ENCODE data around the gene PRELP.
"Not testable (repeated sequence)": the region's sequence is repeated elsewhere in the genome, so short reads cannot be mapped to it uniquely, and the experiment has no call there.

Gene PRELP

GRCh38 chr1:203475012-203475981, at the start of gene PRELP:
PRELP (plus strand) TSS chr1:203475806; CDS start chr1:203483185, 7,379 bp downstream.
- DNase-seq = no peak

- no peak for DNase-seq
These were observed 49.2 kb upstream of the PRELP start for GRCh38 chr1:203426366-203426765.

DNA sequence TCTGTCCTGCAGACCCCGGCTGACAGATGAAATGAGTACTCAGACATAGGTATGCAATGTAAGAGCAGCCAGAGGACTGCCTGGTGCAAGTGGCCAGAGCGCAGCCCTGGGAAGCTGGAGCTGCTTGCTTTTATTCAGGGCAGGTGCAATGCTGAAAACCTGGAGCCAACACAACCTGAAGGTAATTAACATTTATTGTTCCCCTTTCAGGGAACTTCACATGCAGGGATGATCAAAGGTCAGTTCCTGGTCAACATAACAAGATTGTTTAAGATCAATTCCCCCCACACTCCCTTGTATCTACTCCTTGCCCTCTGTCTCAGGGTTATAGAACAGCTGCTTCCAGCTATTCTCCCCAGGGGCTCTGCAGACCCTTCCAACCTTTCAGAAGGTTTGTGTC, 48.7 kb upstream of the PRELP start:
- DNase-seq = no peak

DNA sequence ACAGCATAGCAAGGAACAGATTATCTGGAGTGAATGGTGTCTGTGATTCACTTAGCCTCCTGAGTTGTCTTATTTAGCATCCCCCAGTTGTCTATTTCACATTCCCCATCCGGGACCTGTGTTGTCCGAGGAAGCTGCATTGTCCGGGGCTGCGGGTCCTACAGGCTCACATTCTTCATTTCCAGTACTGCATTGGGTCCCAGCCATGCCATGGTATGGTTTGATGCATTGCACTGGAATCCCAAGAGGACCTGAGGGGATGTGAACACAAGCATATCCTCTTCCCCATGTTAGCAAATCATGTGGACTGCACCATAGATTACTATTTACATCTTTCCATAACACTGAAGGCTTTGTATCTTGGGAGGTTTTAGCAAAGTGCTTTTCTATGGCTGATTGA, 48.2 kb upstream of the PRELP start:
- no peak for DNase-seq

DNA sequence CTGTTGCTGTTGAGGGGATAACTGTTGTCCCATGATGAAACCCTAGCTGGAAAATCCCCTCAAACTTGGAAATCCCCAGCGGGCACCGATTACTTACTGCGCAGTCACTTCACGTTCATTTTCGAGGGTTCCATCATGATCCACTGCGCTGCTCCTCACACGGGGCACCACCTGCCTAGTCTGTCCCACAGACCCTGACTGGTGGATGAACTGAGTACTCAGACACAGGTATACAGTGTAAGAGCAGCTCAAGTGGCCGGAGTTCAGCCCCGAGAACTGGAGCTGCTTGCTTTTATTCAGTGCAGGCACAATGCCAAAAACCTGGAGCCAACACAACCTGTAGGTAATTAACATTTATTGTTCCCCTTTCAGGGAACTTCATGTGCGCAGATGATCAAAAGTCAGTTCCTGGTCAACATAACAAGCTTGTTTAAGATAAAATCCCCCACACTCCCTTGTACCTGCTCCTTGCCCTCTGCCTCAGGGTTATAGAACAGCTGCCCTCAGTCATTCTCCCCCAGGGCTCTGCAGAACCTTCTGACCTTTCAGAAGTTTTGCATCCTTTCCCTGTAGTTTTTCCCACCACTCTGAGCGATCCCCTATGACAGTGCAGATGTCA, 46.5 kb upstream of the PRELP start:
- DNase-seq = no peak

GRCh38 chr1:203435615-203436014, 40.0 kb upstream of the PRELP start:
- DNase-seq = no peak

DNA sequence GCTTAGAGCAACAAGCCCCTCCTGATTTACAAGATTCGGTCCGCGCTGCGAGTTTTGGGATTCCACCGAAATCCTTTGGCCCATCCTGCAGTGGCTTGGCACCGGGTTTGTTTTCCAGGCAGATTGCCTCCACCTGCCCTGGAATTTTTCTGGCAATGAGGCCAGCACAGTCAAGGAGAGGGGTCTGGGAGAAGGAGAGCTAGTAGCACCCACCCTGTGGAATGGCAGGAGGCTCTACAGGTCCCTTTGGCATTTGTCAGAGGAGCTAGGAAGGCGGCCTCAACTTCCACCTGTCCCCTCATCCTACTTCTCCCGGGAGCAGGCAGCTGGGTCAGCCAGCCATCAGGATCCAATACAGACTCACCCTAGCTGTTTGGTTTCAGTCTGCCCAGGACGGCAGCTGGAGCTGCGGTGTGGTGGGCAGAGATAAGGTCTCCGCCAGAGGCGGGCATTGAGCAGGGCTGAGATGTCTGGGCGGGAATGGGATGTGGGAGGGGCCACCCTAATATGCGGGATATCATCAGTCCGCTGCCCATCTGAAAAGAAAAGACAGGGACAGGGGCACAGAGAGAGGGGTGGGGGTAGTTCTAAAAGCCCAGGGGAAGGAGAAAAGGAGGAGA, 37.8 kb upstream of the PRELP start:
- no peak for DNase-seq

DNA sequence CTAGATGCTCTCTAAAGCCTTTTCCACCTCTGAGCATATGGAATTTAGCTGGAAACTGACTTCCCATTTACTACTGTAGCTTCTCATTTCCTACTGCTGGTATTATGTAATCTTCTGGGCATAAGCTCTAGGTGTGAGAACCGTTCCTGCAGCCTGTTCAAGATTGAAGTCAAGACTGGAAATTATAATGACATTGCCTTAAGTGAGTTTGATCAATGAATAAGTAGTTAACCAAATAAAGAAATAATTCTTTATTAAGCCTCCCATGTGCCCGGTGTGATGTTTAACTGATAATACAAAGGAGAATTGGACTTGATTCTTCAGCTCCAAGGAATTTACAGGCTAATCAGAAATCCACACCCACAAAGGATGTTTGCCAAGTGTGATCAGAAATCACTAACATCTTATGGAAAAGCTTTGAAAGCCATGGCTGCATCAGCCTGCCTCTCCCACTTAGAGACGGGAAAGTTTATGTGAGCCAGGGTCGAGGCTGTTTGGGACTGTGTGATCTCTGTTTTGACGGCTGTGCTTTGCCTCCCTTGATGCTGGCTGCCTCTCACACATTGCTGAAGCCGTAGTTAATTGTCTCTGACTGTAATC, 36.4 kb upstream of the PRELP start:
- no peak for DNase-seq

- peak; percentile 26 for DNase-seq
These were observed 34.8 kb upstream of the PRELP start for GRCh38 chr1:203440771-203441170.

- no peak for DNase-seq
These were observed 33.8 kb upstream of the PRELP start for GRCh38 chr1:203441766-203442165.

DNA sequence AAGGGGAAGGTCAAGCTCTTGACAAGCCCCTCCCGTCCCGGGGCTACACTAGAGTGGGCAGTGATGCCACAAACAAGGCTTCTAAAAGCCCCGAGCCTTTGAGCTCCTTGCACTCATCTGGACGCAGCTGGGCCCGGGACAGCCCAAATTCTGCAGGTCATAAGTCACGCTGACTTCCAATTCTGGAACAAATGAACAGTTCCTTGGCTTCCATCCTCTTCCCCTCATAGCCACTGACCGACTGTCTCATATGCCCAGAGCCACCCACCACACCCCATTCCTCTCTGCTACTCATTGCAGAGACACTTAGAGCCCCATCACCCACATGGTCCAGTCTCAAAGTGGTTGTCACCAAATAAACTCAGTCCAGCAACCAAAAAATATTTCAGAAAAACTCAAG, 32.8 kb upstream of the PRELP start:
- no peak for DNase-seq

DNA sequence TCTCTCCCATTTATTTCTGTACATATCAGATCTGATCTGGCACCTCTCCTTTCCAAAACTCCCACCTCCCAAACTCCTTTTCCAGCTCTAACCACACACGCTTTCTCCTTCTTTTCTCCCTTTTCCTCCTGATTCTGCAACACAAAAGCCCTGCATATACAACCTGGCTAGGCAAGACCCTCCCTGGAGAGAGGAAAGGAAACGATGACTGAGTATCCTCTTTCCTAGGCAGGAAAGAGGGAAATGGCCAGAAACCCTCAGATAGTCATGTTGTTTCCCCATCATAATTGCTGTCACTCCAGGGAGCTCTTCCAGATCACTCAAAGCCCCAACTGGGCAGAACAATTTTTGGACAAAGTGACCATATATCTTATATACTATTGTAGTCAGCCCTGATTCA, 32.3 kb upstream of the PRELP start:
- DNase-seq = no peak

GRCh38 chr1:203444171-203444576, 31.4 kb upstream of the PRELP start:
- DNase-seq = no peak

GRCh38 chr1:203447151-203447550, 28.5 kb upstream of the PRELP start:
- no peak for DNase-seq

GRCh38 chr1:203447598-203447997, 28.0 kb upstream of the PRELP start:
- not testable (repeated sequence) for DNase-seq

DNA sequence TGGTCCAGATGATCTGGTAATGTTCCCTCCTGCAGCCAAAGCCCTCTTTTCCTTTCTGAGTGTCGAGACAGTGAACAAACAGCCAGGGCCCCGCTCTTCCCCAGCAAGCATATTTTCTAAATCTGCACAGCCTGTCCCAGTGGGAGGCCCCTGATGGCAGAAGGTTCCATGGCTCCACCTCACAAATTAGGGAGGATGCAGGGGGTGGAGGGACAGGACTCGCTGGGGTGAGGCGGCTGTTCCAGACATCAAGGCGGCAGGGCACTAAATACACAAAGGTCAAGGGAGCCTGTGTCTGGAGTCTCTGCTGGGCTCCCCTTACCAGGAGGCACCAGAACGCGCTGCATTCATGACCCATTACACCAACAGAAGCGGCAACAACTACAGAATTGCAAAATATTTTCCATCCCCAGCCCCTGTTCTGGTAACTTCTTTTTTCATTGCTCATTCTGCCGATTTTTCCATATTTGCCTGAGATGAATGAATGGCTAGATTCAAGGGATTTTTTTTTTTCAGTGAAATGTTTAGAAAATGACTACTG, 27.0 kb upstream of the PRELP start:
- DNase-seq = no peak

DNA sequence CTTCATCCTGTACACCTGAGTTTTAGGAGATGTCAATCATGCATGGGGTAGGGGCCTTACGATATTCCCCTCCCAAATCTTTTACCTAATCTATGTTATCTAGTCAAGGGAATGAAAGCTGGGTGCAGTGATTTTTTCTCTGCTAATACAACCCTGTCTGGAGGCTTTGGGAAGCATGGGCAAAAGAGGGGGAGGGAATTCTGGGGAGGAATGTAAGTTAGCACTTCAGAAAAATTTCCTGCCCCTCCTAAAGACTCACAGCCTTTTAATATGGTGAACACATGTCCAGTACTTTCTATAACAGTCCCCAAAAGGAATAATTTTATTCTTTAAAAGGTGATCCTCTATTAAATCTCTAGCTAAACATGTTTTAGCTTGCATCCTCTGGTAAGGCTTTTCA, 25.6 kb upstream of the PRELP start:
- no peak for DNase-seq

DNA sequence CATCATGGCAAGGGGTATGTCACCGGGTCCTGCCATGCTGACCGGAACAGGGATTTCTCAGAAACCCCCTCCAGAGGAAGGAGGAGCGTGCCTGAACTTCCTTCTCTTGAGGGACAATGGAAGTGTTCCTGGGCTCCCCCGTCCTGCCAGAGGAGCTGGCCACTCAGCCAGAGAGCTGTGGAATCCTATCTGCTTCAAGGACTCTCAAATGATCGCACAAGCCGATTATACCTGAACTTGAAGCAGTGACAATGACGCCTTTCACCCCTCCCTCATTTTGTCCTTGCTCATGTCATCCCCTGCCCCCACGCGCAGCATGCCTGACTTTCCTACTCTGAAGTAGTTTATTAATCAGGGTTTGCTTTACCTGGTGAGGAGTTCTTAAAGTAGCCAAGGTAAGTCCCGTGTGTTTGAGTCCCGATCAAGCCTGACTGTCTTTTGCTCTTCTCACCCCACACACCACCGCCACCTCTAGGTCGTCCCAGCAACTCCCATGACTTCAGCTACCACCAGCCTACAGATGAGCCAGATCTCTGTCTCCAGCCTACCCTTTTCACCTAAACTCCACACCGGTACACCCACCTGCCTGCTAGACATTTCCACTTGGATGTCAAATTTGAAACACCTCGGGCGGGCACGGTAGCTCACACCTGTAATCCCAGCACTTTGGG, 25.0 kb upstream of the PRELP start:
- no peak for DNase-seq

DNA sequence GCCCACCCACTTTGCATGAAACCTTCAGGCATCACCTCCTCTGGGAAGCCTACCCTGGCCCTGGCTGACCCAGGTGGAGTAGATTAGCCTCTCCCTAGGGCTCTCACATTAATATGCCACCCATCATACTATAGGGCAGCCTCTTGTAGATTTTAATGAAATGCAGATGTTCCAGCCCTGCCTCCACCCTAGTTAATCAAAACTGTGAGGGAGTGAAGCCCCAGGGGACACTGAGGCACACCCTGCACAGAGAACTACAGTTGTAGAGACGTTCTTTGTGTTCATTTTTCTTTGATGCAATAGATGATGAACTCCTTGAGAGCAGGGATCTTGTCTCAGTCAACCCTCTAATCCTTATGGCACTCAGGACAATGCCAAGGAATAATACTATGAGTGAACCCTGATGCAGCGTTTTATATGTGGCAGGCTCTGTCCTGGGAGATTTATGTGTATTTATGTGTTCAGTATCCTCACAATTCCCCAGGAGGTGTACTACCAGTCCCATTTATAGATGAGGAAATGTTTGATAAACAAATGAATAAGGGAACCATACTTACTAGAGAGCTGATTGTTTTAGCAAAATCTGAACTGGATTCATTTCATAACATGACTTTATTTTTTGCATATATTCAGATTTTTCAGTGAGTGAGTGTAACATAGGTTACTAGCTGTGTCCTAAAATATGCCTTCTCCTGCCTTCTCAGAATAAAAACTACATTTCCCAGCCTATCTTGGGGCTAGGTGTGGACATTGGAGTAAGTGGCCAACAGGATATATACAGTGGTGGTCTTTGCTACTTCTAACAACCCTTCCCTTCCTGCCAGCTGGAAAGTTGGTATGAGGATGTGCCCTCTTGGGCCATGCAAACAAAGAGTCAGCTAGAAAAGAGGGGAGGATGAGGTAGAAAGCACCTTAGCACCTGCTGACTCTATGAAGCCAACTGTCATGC, 23.5 kb upstream of the PRELP start:
- DNase-seq = no peak

DNA sequence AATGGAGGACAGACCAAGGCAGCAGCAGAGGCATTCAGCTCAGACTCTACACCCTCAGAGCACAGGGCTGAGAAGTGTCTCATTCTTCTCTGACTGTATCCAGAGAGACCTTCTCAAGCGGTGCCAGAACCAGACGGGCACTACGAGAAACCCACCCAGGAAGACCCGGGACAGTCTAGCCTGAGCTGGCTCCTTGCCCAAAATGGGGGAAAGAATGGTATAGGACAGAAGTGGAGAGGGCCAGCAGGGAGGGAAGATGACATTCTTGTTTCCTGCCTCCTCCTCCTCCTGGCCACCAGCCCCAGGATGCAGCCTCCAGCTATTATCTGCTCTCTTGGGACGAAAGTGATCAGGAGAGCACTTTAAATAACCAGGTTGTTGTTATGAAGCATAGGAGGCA, 22.6 kb upstream of the PRELP start:
- no peak for DNase-seq

DNA sequence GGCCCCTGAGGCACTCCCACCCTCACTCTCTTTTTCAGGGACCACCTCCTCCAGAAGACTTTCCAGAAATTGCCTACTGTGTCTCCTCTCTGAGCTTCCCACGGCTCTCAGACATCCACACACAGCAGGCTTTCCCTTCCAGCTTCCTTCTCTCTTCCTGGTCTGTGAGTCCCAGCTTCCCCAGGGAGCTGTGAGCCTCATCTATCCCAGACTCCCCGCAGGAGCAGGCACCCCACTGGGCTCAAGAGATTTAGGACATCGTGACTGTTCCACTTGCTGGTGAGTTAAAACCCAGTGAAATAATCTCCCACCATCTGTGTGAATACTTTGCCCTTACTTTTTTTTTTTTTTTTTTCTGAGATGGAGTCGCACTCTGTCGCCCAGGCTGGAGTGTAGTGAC, 22.0 kb upstream of the PRELP start:
- DNase-seq = no peak
